ENCODE results near the gene RPTOR.
"Not testable (repeated sequence)": the region's sequence is repeated elsewhere in the genome, so short reads cannot be mapped to it uniquely, and the experiment has no call there.

The RPTOR gene

DNA sequence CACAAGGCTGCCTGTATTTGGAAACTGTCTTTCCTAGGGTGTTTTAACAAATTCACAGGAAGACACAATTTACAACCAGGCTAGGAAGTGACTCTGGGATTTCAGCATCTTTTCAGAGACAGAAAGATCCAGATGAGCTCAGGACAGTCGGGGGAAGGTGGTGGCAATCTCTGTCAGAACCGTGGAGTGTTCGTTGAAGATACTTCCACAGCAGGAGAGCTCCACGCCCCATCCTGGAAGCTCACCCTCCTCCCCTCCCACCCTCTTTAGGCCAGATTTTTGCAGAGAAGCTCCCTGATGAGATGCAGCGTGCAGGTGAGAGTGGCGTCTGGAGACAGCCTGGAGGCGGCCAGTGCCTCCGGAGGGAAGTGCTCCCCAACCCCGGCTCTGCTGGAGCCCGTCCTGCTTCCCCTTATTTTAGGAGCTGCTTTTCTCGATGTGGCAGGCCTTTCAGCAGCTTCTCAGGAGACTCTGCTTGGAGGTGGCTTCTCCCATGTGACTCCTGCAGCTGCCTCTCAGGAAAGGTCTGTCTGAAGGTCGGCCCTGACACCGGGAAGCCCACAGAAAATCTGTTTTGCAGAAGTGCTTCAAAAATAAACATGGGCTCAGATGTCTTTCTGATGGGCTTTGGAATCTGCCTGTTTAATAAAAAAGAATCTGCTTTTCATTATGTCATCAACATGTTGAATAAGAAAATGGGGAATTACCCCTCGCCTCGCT, 260.6 kb downstream of the RPTOR start:
- DNase-seq = no peak

DNA sequence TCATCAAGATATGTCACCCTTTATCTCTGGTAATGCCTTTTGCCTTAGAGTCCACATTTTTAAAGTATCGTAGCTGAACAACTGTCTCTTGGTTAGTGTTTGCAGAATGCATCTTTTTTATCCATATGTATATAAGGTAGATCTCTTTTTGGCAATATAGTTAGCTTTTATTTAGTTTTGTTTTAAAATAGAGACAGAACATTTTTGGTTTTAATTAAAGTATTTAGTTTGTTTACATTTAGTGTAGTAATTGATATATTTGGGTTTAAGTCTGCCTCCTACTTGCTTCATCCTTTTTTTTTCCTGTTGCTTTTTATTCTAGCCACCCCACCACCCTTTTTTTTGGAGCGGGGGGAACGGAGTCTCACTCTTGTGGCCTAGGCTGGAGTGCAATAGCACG, 262.4 kb downstream of the RPTOR start:
- no peak for DNase-seq

DNA sequence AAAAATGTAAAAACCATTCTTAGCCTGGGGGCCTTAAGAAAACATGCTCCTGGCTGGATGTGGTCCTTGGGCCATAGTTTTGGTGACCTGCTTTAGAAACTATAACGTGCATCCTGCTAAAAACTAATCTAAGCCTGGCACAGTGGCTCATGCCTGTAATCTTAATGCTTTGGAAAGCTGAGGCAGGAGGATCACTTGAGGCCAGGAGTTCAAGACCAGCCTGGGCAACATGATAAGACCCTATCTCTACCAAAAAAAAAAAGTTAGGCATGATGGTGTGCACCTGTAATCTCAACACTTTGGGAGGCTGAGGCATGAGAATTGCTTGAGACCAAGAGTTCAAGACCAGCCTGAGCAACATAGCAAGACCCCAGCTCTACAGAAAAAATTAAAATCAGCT, 263.2 kb downstream of the RPTOR start:
- DNase-seq = no peak

DNA sequence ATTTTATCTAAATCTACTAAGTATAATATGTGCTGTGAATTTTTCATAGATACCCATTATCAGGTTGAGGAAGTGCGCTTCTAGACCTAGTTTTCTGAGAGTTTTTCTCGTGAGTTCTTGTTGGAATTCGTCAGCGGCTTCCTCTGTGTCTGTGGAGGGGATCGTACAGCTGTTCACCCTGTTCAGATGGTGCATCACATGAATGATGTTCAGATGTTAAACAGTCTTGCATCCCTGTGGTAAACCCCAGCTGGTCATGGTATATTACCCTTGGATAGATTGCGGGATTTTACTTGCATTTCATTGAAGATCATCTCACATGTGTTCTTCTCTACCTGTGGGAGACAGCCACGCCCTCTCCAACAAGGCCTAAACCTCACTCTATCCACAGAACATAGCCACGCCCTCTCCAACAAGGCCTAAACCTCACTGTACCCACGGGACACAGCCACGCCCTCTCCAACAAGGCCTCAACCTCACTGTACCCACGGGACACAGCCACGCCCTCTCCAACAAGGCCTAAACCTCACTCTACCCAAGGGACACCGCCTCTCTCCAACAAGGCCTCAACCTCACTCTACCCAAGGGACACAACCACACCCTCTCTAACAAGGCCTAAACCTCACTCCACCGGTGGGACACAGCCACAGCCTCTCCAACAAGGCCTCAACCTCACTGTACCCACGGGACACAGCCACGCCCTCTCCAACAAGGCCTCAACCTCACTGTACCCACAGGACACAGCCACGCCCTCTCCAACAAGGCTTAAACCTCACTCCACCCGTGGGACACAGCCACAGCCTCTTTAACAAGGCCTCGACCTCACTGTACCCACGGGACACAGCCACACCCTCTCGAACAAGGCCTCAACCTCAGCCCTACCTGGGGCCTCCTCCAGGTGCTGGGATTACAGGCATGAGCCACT, 266.8 kb downstream of the RPTOR start:
- DNase-seq = no peak

DNA sequence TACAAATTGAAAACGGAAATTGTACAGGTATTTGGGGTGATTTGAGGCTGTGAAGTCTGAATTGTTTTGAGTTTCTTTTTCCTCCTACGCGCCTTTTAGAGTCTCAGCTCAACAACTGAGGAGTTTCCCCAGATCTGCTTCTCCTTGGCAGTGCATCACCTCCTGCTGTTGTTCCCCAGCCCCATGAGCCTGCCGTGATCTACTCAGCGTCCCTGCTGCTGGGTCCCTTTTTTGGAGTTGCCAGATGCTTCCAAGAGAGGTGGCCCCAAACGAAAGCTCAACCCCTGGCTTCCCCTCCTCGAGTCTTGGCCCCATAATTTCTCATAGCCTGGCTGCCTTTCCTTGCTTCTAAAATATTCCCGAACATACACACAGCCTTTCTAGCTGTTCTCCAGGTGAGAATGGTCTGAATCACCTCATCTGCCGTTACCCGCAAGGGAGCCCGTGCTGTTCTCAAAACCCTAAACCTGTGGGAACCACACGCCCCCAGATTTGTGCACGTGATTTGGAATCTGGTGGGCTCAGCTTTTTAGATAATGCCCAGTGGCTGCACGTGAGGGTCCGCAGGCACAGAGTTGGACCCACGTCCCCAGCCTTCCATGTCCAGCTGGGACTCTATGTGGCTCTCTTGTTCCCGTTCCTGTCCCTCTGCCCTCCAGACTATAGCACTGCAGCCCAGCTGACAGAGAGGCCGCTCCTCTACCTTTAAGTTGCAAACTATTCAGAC, 267.9 kb downstream of the RPTOR start:
- DNase-seq = no peak

DNA sequence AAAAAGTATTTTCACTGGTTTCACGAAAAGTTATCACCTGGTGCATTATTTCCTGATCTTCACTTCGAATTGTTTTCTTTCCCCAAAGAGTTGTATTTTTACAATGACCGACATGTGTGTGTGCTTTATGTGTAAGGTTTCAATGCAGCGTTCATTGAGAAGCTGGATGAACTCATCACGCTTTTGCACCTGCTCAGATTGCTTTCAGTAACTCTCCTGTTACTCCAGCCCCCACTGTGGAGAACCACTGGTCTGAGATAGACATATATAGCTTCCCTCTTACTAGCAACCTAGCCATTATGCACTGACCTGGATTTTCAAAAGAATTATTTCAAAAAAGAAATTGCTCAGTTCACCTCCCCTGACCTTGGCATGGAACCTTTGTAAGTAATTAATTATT, 268.7 kb downstream of the RPTOR start:
- DNase-seq = no peak

DNA sequence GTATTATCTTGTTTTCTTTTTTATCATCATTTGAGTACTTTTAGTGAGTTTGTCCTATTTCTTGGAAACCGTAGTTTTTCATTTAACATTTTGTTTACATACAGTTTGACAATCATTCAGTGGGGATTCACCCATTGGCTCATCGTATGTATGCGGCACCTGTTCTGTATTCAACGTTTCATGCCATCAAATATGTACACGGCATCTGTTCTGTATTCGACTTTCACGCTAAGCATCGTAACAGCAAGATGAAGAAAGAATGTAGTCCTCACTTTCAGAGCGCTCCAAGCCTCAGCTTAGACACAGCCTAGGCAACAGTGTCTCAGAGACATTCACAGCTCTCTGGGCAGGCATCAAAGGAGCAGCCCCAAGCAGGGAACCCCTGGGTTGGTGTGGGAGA, 269.9 kb downstream of the RPTOR start:
- DNase-seq = no peak

DNA sequence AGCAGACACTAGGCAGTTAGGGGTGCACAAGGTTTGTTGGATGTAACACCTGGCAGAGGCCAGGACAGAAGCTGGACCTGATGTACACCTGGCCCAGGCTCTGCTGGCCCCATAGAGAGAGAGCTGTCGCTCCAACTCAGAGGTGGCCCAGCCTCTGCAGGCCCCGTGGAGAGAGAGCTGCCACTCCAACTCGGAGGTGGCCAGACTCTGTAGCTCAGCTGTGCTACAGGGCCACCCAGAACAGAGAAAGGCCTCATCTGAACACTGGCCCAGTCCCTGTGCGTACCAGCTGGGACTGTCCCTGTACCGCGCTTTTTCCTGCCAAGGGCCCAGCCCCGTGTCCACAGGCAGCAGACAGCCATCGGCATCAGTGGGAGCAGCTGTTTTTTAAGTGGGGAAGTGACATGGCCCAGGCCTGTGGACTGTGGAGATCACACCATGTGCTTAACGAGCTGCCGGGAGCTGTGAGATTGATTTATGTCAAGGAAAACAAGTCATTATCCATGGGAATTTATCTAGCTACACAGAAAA, 270.6 kb downstream of the RPTOR start:
- no peak for DNase-seq

DNA sequence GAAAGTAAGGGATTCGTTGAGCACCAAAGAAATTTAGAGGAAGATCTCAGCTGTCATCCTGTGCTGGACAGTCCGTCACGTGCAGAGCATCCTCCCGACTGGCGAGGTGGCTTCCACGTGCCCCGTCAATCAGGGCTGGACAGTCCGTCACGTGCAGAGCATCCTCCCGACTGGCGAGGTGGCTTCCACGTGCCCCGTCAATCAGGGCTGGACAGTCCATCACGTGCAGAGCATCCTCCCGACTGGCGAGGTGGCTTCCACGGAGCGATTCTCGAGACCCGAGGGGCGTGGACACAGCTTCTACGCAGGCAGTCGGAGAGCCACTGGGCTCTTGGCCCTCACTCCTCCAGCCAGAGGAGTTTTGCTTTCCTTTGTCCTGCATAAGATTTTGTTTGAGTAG, 271.1 kb downstream of the RPTOR start:
- not testable (repeated sequence) for DNase-seq

DNA sequence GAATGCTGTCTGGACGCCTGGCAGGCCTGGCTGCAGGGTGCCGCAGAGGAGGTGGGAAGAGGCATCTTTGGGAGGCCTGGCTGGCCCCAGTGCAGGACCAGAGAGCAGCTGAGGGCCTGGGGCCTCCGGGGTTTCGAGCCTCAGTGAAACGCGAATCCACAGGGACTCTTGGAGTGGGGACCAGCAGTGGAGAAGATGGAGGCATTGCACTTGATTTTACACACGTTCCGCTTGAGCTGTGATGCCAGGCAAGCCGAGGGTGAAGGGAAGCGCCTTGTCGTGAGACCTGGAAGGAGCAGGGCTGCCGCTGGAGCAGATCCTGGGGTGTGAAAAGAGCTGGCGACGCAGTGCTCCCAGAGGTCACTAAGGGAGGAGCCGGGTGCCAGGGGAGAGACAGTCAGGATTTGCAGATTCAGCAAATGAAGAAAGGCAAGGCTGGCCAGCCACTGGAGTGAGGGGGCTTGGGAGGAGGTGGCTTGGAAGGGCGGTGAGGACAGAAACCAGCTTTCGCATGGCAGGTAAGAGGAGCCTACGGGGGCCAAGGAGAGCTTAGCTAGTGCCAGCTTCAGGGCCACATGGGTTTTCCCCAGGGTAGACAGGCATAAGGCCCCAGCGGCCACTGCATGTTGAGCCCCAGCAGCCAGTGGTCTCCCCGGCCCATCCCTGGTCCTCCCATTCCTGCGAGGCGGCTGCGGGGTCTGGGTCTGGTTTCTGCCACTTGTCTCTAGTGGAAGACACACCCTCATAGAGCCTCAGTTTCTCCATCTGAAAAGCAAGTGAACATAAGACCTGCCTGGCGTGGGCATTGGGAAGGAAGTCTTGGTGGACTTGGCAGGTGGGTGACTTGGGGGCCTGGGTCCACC, 271.8 kb downstream of the RPTOR start:
- no peak for DNase-seq

DNA sequence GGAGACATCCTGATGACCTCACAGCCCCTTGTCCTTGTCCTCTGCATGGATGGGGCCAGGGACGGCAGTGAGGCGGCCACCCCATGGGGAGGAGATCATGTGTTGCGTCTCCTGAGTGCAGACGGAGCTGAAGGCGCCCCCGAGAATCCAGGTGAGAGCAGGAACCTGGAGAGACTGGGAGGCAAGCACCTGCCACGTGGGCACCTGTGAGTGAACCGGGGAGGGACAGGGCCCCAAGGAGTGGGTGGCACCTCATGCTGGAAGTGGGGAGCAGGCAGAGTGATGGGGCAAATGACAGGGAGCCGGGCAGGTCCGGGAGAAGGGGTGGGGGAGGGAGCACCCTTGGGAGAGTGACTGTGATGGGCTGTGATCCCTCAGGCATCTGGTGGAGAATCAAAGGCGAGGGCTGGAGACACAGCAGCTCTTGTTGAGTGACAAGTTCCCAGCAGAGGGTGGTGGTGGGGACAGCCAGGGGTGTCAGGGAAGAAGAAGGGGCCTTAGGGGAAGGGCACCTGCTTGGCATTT, 272.7 kb downstream of the RPTOR start:
- DNase-seq = no peak

DNA sequence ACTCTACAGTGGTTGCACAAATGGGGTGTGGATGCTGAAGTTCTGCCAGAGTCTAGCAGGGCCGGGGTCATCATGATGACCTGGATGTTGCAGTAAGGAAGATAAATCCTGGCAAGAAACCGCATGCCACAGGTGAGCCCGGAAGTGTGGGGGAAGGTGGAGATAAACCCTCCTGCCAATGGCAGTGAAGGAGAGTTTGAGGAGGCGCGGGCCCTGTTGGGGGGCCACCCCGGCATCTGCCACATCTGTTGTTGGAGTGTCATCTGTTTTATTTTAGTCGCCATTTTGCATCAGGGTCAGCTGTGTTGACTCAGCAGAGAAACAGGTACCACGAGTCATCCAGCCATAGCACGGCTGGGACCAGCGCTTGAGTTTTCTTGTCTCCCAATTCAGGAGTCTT, 273.2 kb downstream of the RPTOR start:
- DNase-seq = no peak

DNA sequence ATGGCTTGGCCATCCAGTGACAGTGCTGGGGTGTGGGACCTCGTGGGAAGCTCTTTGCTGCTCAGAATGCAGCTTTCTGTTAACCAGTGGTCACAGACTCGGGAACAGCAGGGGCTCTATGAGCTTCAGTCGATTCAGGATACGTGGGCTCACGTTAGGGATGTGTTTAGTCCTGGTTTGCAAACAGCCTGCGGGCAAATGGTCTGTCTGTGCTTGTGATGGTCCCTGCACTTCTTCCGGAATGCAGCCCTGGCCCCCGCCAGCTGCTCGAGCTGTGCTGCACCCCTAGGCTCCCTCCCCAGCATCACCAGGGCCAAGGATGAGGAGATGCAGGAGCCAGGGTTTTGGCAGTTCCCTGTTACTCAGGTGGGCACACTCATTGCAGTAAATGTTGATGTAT, 274.2 kb downstream of the RPTOR start:
- DNase-seq = no peak

DNA sequence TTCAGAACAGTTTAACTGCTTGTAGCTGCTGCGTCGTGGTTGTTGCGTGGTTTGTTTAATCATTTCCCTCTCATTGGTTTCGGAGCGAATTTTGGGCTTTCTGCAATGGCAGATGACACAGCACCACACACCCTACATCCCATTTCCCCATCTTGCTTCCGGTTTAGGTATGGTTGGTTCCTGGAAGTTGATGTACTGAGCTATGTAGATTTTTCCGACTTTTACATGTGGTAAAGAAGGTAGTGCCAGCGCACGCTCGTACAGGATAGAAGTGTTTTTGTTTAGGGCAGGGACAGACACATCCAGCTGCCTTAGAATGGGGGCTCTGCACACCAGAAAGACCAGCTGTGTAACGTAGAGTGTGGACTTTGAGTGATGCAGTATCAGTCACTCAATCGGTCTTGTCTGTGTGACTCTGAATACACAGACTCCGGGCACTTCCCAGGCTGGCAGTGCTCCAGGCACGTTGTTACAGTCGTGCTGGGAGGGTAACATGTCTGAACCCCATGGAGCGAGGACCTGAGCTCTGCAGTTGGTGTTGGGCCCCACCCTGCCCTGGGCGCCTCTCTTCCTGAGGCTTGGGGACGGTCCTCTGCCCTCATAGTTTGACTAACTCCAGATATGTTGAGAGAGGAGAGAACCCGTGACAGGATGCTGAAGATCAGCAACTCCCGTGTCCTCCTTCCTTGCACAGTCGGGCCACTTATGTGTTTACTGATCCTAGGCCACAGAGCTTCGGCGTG, 275.0 kb downstream of the RPTOR start:
- DNase-seq = peak in 2 of 56 donors; percentile 42 to 49

DNA sequence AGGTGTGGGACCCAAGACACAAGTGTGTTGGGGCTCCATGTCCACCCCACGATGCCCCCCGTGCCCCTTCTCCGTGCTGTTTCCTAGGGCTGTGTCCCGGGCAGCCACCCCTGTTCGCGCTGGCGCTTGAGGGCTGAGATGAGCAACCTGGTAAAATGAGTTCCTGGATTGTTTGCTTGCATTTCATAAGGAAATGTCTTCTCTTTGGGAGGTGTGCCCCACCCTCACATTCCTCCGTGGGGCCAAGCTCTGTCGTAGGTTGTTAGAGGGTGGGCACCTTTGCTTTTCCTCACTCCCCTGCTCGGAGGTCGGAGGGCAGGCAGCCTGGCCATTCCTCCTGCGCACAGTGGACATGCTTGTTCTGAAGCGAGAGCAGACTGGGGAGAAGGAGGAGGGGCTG, 275.7 kb downstream of the RPTOR start:
- no peak for DNase-seq

DNA sequence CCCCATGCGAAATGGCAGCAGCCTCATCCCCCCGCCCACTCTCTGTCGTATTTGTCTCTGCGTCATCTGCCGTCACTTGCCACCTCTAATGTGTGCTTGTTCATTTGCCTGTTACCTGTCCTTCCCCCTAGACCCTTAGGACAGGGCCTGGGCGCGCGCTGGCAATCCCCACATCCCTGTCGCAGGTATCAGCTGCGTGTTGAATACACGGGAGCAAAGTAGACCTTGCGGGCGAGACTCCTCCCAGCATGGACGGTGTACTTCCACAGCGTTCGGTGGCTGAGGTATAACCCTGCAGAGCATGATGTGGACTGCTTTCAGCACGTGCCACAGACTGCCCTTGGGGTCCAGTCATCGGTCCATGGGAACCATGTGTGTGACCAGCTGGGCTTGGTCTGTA, 276.9 kb downstream of the RPTOR start:
- DNase-seq = no peak

DNA sequence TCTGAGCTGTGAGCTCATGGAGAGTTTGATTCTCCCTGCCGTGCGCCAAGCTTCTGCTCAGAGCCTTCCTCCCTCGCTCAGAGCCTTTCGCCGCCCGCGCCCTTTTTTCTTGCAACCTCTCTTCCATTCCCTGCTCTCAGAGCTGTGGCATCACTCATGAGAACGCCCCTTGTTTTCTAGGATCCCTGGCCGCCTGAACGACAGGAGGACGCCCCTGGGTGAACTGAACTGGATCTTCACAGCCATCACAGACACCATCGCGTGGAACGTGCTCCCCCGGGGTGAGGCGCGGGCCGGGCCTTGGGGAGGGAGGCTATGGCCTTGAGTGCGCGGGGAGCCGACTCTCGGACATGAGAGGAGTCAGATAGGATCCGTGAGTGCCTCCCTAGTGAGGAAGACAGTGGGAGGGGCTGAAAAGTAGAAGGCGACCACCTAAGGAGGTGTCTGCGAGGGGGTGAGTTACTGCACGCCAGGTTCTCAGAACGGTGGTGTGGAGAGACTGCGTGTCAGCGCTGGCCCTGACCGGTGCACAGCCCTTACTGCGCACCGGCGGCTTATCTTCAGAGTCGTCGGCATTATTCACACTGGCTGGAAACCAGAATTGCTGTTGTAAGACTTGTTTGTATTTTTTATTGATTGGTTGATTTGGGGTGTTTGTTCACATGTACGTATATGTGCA, 277.5 kb downstream of the RPTOR start:
- DNase-seq = no peak

DNA sequence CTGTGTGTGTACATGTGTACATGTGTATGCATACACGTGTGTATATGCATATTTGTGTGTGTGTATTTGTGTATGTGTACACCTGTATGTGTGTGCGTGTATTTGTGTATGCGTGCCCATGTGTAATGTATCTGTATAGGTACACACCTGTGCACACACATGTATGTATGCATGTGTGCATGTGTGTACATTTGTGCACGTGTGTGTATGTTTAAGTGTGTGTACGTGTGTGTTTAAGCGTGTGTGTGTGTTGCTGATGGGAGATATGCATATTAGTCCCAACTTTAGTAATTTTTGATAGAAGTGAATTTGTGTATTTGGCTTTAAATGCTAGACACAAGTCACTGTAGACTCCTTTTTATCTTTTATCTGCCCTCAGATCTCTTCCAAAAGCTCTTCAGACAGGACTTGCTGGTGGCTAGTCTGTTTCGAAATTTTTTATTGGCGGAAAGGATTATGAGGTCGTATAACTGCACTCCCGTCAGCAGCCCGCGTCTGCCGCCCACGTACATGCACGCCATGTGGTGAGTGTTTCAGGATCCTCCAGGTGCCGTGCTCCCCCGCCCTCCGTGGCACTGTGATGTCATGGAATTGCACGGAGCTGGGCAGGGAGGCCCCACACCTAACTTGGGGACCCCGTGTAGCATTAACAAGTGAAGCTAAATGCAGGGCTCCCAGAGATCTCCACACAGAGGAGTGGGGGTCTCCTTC, 278.2 kb downstream of the RPTOR start:
- no peak for DNase-seq
